Measurements from ENCODE around the gene APMAP.

DNA sequence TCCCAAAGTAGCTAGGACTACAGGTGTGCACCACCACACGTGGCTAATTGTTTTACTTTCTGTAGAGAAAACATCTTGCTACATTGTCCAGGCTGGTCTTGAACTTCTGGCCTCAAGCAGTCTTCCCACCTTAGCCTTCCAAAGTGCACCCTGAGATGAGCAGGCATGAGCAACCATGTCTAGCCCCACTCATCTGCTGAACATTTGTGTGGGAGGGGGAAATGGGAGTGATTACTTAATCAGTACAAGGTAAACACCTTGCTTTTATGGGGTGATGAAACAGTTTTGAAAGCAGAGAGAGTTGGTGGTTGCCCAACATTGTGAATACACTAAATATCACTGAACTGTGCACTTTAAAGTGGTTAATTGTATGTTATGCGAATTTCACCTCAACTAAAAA is 5.3 kb downstream of the APMAP start:
- no peak for TF ChIP-seq YY1 (IDR thresholded peaks at IDR 0.05; ENCODE audit: low read depth)
- TF ChIP-seq, protein P1, sequence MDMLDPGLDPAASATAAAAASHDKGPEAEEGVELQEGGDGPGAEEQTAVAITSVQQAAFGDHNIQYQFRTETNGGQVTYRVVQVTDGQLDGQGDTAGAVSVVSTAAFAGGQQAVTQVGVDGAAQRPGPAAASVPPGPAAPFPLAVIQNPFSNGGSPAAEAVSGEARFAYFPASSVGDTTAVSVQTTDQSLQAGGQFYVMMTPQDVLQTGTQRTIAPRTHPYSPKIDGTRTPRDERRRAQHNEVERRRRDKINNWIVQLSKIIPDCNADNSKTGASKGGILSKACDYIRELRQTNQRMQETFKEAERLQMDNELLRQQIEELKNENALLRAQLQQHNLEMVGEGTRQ (IDR thresholded peaks at IDR 0.05; ENCODE audit: borderline replicate concordance, low read depth, low read length): no peak
- TF ChIP-seq, protein P2, sequence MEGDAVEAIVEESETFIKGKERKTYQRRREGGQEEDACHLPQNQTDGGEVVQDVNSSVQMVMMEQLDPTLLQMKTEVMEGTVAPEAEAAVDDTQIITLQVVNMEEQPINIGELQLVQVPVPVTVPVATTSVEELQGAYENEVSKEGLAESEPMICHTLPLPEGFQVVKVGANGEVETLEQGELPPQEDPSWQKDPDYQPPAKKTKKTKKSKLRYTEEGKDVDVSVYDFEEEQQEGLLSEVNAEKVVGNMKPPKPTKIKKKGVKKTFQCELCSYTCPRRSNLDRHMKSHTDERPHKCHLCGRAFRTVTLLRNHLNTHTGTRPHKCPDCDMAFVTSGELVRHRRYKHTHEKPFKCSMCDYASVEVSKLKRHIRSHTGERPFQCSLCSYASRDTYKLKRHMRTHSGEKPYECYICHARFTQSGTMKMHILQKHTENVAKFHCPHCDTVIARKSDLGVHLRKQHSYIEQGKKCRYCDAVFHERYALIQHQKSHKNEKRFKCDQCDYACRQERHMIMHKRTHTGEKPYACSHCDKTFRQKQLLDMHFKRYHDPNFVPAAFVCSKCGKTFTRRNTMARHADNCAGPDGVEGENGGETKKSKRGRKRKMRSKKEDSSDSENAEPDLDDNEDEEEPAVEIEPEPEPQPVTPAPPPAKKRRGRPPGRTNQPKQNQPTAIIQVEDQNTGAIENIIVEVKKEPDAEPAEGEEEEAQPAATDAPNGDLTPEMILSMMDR (IDR thresholded peaks at IDR 0.05): no peak
- TF ChIP-seq NRF1 (IDR thresholded peaks at IDR 0.05; ENCODE audit: low read depth, low read length): no peak
- no peak for TF ChIP-seq GABPA (IDR thresholded peaks at IDR 0.05; ENCODE audit: low read depth)
- TF ChIP-seq, protein P3, sequence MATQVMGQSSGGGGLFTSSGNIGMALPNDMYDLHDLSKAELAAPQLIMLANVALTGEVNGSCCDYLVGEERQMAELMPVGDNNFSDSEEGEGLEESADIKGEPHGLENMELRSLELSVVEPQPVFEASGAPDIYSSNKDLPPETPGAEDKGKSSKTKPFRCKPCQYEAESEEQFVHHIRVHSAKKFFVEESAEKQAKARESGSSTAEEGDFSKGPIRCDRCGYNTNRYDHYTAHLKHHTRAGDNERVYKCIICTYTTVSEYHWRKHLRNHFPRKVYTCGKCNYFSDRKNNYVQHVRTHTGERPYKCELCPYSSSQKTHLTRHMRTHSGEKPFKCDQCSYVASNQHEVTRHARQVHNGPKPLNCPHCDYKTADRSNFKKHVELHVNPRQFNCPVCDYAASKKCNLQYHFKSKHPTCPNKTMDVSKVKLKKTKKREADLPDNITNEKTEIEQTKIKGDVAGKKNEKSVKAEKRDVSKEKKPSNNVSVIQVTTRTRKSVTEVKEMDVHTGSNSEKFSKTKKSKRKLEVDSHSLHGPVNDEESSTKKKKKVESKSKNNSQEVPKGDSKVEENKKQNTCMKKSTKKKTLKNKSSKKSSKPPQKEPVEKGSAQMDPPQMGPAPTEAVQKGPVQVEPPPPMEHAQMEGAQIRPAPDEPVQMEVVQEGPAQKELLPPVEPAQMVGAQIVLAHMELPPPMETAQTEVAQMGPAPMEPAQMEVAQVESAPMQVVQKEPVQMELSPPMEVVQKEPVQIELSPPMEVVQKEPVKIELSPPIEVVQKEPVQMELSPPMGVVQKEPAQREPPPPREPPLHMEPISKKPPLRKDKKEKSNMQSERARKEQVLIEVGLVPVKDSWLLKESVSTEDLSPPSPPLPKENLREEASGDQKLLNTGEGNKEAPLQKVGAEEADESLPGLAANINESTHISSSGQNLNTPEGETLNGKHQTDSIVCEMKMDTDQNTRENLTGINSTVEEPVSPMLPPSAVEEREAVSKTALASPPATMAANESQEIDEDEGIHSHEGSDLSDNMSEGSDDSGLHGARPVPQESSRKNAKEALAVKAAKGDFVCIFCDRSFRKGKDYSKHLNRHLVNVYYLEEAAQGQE (IDR thresholded peaks at IDR 0.05; ENCODE audit: low read depth, low read length): no peak
- no peak for TF ChIP-seq POLR2AphosphoS5 (IDR thresholded peaks at IDR 0.05; ENCODE audit: low read depth, low read length)
- no peak for TF ChIP-seq JUND (IDR thresholded peaks at IDR 0.05)
- TF ChIP-seq FOSL2 (IDR thresholded peaks at IDR 0.05; ENCODE audit: borderline replicate concordance, low read depth): no peak
